Right forelimb (tissue), 1 donor: Measurements from ENCODE around the gene MEF2D.

Source experiments
- DNase-seq: peaks from one replicate; pipeline ENCODE4 v3.0.0-alpha.2; 2018

The MEF2D gene

DNA sequence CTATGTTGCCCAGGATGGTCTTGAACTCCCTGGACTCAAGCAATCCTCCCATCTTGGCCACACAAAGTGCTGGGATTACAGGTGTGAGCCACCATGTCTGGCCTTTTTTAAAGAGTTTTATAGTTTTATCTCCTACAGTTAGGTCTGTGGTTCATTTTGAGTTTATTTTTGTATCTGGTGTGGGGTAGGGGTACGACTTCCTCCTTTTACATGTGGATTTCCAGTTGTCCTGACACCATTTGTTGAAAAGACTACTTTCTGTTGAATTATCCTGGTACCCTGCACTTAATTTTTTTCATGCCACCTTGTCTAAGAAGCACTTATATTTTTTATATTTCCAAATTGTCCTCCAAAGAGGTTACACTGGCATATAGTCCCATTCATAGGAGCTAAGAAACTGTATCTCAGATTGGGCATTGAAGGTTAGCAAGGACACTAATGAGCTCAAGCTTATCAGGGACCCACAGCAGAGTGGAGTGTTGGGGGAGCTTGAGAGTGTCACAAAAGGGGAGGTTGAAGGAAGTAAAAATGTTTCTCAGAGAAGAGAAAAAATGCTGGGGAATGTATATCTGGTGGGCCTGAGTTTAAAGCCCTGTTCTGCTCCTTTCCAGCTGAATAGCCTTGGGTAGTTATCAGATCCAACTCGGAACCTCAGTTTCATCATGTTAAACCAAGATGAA, 23.4 kb upstream of the MEF2D start:
- DNase-seq = no peak

DNA sequence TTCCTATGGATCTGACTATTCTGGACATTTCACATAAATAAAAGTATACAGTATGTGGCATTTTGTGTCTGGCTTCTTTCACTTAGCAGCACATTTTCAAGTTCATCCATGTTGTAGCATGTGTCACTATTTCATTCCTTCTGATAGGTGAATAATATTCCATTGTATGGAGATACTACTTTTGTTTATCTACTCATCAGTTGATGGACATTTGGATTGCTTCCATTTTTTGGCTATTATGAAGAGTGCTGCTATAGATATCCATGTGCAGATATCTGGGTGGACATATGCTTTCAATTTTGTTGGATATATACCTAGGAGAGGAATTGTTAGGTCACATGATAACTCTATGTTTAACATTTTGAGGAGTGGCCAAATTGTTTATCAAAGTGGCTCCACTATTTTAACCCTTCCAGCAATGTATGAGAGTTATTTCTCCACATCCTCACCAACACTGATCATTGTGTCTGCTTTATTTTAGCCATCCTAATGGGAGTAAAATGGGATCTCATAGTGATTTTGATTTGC, 21.9 kb upstream of the MEF2D start:
- no peak for DNase-seq

DNA sequence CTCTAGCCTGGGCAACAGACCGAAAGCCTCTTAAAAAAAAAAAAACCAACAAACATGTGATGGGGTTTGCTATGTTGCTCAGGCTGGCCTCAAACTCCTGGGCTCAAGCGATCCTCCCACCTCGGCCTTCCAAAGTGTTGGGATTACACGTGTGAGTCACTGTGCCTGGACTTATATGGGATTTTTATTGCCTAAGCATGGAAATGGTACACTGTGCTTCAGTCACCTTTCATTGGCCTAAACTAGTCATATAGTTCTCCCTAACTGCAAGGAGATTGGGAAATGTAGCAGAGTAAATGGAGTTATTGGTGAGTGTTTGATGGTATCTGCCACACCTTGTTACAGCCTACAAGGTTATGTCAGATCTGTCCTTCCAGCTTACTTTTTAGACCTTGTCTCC, 17.2 kb upstream of the MEF2D start:
- DNase-seq = no peak

DNA sequence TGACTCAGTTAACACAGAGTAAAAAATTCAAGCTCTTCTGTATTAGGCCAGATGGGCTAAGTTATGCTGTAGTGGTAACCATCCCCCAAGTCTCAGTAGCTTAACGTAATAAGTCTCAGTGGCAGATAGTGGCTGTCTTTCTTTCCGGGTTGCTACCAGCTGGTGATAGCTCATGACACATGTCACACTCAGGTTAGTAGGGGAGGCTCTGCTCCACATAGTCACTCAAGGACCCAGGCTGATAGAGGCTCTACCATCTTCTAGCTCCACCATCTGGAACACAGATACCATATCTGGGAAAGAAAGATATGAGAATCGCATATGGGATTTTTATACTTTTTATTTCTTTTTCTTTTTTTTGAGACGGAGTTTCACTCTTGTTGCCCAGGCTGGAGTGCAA, 16.2 kb upstream of the MEF2D start:
- DNase-seq = no peak

DNA sequence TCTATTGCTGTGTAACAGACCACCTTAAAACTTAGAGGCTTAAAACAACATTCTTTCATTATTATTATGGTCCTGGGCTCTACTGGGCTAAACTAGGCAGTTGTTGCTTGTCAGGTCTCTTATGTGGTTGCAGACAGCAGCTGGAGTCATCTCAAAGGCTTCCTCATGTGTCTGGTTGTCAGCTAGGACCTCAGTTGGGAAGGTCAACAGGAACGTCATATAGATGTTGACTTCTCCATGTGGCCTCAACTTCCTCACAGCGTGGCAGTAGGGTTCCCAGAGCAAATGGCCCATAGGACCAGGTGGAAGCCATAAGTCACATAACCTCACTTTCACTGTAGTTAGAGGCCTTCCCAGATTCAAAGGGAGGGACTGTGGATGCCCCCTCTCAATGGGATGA, 15.4 kb upstream of the MEF2D start:
- no peak for DNase-seq

DNA sequence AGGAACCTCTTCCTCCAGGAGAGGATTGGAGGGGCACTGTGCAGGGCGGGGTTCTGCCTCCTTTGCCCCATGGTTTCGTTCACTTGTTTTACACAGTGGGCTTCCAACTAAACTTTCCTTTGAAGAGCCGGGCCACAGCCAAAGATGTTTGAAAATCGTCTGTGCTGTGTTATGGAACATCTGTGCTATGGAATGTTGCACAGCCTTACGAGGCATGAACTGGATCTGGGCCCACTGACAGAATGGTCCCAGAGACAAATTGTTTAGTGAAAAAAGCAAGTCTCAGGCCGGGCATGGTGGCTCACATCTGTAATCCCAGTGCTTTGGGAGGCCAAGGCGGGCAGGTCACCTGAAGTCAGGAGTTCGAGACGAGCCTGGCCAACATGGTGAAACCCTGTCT, 12.6 kb upstream of the MEF2D start:
- DNase-seq = no peak

DNA sequence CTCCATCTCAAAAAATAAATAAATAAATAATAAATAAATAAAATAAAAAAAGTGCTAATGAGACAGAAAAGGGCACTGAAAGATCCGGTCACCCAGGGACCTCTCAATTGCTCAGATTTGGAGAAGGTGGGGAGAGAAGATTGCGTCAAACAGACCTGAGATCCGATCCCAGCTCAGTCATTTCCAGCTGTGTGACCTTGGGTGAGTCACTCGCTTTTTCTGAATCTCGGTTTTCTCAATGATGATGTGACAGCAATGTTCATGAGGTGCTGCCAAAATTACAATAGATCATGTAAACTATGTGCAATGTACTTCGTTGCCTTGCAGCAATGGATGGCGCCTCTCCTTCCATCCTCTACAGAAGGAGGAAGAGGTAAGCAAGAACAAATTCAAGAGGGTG, 11.1 kb upstream of the MEF2D start:
- no peak for DNase-seq

DNA sequence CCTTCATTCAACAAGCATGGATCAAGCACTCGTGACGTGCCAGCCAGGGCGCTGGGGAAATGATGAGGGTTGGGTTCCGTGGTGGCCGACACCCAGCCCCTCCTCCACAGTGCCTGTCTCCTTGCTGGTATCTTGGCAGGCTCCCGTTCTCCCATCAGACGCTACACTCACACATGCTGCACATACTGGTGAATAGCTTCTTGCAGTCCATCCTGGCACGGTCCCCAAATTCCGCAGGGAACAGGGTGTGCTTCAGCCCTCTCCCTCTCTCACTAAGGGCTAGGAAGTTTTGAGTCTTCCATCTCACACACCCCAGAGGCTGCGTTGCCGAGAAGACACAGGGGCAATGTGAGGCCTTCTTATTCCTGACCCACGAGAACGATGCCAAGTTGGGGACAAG, 10.1 kb upstream of the MEF2D start:
- no peak for DNase-seq

DNA sequence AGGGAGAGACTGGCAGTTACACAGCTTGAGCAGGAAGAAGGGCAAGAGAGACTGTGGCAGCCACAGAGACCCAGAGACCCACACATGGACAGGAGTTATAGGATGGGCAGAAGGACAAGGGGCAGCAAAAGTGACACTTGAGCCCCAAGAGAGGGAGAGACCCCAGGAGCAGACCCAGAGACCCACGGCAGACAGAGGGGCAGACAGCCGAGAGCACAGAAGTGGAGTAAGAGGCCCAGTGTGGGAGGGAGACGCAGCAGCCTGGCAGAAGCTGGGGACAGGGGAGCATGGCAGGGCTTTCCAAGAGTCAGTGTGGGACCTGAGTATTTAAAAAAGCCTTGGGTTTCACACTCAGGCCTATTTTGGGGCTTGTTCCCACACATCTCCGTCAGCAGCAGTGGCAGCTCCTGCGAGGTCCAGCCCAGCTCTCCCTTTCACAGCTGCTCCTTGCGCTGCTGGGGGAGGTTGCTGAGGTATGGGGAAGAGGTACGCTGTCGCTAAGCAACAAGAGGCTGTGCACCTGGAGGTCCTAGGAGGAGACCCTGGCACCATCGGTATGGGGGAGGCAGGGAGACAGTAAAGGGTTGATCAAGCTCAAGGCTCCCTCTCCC, 9.0 kb upstream of the MEF2D start:
- no peak for DNase-seq

DNA sequence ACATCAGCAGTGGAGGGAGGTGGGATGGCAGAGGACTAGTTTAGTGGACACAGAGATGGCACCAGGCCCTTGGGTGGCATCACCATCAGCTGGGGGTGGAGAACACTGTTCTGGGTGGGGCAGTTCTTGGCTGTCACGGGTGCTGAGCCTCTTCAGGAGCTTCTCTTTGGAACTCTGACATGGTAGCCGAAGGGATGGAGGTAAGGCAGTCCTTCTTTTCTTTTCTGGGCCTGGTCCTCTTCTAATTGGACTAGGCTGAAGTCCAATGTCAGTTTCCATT, 8.3 kb upstream of the MEF2D start:
- DNase-seq = no peak

DNA sequence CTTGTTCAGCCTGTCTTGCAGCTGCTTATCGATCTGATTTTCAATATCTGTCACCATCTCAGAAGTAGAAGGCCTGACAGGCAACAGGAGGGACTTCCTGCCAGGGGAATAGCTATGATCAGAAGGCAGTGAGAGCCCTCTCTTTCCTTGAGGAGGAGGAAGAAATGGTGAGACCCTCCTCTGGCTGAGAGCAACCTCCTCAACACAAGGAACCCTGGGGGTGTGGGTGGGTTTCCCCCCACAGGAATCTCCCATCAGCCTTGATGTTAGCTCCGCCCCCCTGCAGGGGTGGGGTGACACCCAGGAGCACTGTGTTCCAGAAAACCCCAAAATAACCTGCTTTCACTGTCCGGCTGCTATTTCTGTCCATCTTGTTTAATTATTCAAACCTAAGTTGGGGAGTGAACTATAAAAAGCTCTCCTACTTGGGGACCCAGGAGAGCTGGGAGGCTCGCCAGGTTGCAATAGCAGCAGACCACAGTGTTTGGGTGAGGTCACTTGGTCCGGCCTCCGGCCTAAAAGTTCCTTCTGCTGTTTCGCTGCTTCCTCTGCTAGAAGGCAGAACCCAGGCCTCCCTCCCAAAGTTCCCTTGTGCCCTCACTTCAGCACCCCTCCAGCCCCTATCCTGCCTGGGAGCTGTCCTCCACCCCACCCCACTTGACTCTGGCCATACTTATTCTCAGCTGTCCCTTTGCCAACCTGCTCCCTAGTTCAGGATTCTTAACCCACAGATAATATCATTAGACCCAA, 7.8 kb upstream of the MEF2D start:
- DNase-seq = no peak

DNA sequence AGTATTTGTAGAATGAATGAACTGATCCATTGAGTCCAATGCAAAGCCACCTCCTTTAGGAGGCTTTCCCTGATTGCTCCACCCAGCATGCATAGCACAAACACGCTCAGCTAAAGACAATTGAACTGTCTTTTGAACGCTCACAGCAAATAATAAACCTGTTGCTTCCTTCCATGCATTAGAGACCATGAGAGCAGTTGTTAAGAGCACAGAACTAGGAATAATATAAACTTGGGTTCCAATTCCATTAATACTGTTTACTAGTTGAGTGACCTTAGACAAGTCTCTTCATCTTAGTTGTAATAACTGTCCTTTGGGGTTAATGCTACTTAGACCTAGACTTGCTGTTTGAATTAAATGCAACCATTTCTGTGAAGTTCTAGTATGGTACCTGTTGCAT, 5.9 kb upstream of the MEF2D start:
- no peak for DNase-seq

DNA sequence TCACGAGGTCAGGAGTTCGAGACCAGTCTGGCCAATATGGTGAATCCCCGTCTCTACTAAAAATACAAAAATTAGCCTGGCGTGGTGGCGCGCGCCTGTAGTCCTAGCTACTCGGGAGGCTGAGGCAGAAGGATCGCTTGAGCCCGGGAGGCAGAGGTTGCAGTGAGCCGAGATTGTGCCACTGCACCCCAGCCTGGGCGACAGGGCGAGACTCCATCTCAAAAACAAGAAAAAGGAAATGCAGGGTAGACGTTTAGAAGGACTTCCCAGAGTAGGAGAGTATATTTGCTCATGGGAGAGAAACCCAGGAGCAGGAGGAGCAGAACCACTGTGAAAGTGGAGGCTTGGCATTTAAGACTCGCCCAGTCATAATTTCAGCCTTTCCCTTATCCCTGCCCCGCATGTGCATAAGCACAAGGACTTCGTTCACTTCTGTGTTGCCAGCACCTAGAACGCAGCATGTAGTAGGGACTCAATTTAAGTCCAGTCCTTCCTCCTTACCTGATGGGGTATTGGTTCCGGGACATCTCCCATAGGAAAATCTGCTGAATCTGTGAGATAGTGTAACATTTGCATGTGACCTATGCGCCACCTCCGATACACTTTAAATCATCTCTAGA, 5.2 kb upstream of the MEF2D start:
- DNase-seq = no peak

DNA sequence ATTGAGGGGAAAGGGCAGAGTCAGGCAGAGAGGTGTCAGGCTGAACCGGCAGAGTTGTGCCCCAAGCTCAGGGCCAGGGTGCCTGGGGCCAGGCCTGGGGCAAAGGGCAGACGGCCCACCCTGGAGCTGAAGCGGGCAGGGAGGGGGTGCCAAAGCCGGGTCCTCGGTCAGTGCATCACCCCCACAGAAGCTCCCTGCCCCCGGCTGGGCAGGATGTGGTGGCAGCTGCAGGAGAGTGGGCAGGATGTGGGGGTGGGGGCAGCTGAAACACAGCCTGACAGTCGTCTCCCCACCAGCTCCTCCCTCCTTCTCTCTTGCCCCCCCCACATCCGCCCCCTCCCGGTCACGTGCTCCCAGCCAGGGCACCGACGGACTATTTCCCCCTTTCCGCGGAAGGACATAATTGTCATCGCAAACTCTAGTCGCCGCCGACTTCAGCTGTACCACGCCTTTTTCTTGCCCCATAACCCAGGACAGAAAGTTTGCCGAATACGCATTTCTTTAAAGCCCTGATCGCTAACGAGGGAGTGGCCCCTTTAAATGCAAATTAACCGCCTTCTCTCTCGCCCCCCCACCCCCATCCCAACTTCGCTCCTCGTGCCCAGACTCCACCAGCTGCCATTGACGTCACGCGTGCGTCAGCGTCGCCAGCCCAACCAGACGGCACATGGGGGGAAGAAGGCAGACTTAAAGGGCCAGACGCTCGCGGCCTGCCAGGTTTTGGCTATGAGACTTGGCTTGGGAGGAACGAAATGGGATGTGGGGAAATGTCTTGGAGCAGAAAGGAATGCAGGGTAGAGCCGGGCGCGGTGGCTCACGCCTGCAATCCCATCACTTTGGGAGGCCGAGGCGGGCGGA, 4.5 kb upstream of the MEF2D start:
- DNase-seq = peak; percentile 99

DNA sequence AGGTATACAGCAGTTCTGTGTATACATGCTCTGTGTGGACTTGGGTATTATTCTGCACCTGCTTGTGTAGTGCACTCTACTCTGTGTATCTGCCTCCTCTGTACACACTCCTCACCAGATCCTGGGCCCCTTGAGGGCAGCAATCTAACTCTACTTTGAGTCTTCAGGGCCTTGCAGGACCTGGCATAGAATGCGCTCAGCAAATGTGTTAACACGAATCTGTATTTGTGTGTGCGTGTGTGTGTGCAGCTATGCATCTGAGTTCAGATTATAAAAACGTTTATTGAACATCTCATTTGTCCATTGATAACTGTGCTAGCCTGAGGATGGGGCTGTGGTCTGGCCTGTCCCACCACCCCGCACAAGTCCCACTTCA, 3.9 kb upstream of the MEF2D start:
- DNase-seq = no peak

DNA sequence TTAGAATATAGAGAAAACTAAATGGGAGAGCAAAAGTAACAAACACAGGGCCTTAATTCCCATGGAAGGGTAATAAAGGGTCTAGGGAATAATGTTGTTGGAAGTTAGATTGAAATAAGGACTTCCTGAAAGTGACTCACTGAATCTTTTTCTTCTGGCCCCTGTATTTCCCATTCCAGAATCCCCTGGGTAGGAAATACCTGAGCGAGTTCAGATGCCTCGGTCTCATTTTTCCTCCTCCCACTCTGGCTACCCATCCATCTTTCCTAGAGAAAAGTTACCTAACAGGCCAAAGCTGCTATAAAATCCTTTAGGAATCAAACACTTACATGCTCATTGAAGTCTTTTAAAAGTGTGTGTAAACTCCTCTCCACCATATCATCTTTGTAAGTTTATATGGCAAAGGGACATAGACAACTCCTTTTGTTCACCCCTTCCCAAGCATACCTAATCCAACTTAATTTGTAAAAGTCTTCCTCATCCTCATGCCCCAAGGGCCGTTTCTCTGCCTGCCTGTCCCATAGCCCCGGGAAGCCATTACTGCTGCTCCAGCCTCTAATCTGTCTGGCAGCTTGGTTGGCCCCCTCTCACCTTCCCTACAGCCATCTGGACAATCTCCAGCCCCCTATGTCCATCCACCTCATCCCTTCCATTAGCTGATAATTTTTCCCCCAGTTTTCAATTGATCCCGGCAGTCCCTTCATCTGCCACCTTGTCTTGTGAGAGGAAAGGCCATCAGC, 3.3 kb upstream of the MEF2D start:
- no peak for DNase-seq

DNA sequence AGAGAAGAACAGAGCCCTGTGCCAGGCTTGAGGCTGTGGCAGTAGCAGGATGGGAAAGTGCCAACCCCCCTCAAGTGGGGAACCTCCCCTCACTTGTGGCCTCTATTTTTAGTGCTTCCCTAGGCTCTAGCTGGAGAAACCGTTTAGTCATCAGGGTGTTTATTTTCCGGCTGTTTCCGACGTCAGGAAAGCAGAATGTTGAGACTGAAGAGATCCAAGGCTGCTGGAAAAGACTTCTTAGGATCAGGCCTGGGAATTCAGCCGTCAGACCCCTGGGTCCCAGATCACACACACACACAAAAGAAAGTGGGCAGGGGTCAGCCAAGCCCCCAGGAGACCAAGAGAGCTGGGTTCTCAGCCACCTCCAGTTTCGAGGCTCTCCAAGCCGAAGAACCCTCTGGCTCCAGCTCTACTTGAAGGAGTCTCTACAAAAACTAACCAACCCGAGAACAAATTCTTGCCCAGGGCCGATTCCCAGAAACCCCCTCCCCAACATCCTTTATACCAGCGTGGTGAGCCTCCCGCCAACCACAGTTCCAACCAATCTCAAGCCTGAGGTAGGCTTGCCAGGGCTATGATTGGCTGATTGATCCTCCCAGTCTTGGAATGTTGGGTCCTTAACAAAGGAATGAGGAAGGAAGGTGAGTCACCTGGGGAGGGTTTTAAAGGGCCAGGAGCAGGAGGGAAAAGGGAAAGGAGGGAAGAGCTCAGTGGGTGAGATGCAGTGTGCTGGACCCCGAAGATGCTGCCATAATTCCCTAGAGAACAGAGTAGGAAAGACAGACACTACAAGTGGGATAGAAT, 2.5 kb upstream of the MEF2D start:
- peak; percentile 73 for DNase-seq

DNA sequence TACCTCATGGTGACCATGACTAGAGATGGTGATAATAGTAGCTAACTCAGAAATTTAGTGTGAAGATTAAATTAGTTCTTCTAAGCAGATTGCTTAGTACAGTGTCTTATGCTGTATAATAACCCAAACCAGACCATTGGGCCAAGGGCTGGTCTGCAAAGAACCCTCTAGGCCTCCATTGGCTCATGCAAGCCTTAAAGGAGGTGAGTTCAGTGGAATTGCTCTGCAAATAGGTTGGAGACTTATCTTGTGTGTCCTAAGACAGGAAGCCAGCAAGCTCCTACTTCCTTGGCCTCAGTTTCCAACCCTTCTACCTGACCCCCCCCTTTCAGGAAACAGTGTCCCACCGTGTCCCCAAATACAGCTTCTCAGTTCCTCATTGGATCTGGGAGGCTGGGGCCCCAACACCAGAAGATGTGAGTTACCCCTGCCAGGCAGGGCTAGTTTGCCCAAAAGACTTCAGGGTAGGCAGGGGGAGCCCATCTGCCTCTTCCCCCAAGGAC, 1.9 kb upstream of the MEF2D start:
- no peak for DNase-seq

DNA sequence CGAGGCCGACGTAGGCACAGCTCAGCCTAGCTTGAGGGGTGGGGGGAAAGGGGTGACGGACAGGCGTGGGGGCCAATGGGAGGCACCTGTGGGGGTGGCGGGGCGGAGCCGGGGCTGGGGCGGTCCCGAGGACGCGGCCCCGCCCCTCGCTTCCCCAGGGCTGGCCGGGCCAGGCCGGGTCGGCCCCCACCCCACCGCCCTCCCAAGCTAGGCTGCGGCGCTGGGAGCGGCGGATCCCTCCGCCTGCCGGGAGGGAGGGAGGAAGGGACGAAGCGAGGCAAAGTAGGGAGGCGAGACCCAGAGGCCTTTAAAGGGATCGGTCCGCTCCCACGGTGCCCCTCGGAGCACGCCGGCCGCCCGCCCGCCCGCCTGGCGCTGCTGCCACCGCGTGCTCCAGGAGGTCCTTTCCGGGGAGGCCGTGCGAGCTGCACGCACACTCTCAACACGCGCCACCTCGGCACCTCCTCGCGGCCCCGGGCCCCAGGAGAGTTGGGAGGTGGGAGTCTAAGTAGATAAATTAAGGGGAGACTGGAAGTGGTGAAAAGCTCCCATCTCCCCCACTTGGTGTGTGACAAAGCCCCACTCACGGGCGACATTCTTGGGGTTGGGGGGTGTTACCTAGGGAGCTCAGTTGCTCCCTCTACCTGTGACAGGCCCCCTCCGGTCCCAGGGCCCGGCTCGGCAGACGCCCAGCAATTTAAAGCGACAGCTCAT, 375 bp upstream of the MEF2D start:
- DNase-seq = peak; percentile 98

DNA sequence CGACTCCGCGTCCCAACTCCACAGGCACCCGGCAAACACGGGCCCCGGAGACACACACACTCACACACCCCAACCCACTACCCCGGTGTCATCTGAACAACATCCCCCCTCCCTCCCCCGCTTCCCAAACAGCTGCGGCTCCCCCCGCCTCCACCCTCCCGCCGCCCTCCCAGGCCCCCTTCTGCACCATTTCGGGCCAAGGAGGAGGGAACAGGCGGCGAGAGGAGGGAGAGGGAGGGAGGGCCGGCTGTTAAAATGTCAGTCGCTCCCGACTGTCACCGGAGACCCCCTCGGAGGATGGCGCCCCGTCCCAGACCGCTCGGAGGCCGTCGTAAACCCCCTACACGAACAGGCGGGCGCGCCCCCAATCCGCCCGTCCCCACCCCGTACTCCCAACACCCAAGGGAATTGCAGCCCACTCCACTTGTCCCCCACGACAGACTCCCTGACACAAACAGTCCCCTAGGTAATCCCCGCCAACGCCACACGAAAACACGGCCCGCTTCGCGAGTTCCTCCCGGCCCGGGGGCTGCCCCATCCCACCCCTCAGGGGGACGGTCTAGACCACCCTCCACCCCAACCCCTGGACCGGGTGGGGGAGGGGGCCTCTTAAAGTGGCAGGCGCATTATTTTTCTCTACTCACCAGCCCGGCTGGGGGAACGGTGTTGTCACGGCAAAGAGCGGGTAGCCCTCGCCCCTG, 583 bp downstream of the MEF2D start:
- peak; percentile 89 for DNase-seq
